ENCODE results near the gene MARK2.

Gene MARK2

GRCh38 chr11:63884196-63884932, 45.5 kb downstream of the MARK2 start:
- DNase-seq = no peak

- no peak for DNase-seq
Measured at GRCh38 chr11:63887386-63887999, 48.6 kb downstream of the MARK2 start.

- peak; percentile 26 for DNase-seq
Measured at GRCh38 chr11:63888170-63889086, 49.5 kb downstream of the MARK2 start.

GRCh38 chr11:63889344-63889743, 50.4 kb downstream of the MARK2 start:
- DNase-seq = no peak

GRCh38 chr11:63890368-63890767, 51.5 kb downstream of the MARK2 start:
- no peak for DNase-seq

GRCh38 chr11:63892228-63892627, 53.3 kb downstream of the MARK2 start:
- no peak for DNase-seq

GRCh38 chr11:63893355-63893754, 54.4 kb downstream of the MARK2 start:
- no peak for DNase-seq

- no peak for DNase-seq
Measured at GRCh38 chr11:63896071-63896470, 57.2 kb downstream of the MARK2 start.

- no peak for DNase-seq
Measured at GRCh38 chr11:63897459-63898146, 58.7 kb downstream of the MARK2 start.

- no peak for DNase-seq
Measured at GRCh38 chr11:63901660-63902059, 62.8 kb downstream of the MARK2 start.

GRCh38 chr11:63903884-63904283, 65.0 kb downstream of the MARK2 start:
- DNase-seq = no peak

GRCh38 chr11:63904743-63905142, 65.8 kb downstream of the MARK2 start:
- DNase-seq = no peak

GRCh38 chr11:63905179-63905578, 66.3 kb downstream of the MARK2 start:
- no peak for DNase-seq

- DNase-seq = no peak
Measured at GRCh38 chr11:63906087-63906486, 67.2 kb downstream of the MARK2 start.

- no peak for DNase-seq
Measured at GRCh38 chr11:63906585-63906984, 67.7 kb downstream of the MARK2 start.

- no peak for DNase-seq
Measured at GRCh38 chr11:63907063-63907462, 68.2 kb downstream of the MARK2 start.

GRCh38 chr11:63907808-63908530, 69.1 kb downstream of the MARK2 start:
- no peak for DNase-seq

GRCh38 chr11:63908631-63909401, 69.9 kb downstream of the MARK2 start:
- no peak for DNase-seq

- DNase-seq = no peak
Measured at GRCh38 chr11:63909591-63910506, 70.9 kb downstream of the MARK2 start.

GRCh38 chr11:63910675-63911074, 71.8 kb downstream of the MARK2 start:
- DNase-seq = no peak
